Lower leg skin (tissue), 4 donors: ENCODE measurements around the gene MEIS3. TPM values are rescaled to one million over a fixed set of nuclear protein-coding genes. Genes with fewer than 3 reads are reported as not detected.
A peak's percentile ranks its signal among the peaks of the same experiment; 100 is the strongest.

Experiments used
- DNase-seq, 2 donors: peaks; one replicate each; pipeline ENCODE4 v3.0.0-alpha.2; 2019; ENCODE audit warnings: low spot score in 2 of 2
- H3K4me3 ChIP-seq: fragments of 200-600 bp; sonication (generic); 2 replicates; pipeline ENCODE4 v1.5.1; 2017; ENCODE audit warnings: mild to moderate bottlenecking, low read depth; ENCODE audit not compliant: poor library complexity, severe bottlenecking
- CTCF ChIP-seq, 3 donors: fragments of 450-650 bp; IDR thresholded peaks; one replicate each; pipeline ENCODE4 v1.5.1; 2016; ENCODE audit warnings: antibody characterized with exemption in 3 of 3, mild to moderate bottlenecking in 3 of 3, moderate library complexity in 2 of 3
- POLR2A ChIP-seq, 2 donors: fragments of 450-650 bp; IDR thresholded peaks; one replicate each; pipeline ENCODE4 v1.6.1; 2016 to 2017; ENCODE audit warnings: antibody characterized with exemption in 2 of 2, mild to moderate bottlenecking in 1 of 2, moderate library complexity in 1 of 2
- WGBS, 2 donors: methylation state at CpG; one replicate each; pipeline ENCODE4 v1.1.5; 2018; 5-methylcytosine and 5-hydroxymethylcytosine counted together
- intact Hi-C: fragments of 100-400 bp; cut with DNase I; formaldehyde crosslinking; loops from one replicate; pipeline ENCODE4 v1.15.0; 2023; ENCODE audit warnings: low total_unique reads
- total RNA-seq, 4 donors: library from RNA; depleted of rRNA; stranded (reverse); fragments of >200 nt; gene quantifications; one replicate each; pipeline ENCODE4 v1.1.0, GENCODE V29; 2016

The MEIS3 gene
- 1 to 10 TPM; 1.9 to 8.5 (median 4.6) TPM for total RNA-seq

GRCh38 chr19:47419030-47419783 lies at the start of gene MEIS3:
TSS of gene MEIS3 (minus strand) at chr19:47419527. CDS start at chr19:47419081, 446 bp downstream.
- intact Hi-C loops, result no loop called here
- H3K4me3 ChIP-seq, result peak within 1 kb of the TSS; percentile 19
- TF ChIP-seq POLR2A (IDR thresholded peaks at IDR 0.05) (no peak), CTCF (IDR thresholded peaks at IDR 0.05) (no peak)
- WGBS, 2 donors, result 0 to 4% methylated on average over 12 to 13 of the region's 70 CpGs
- DNase-seq, result no peak

GRCh38 chr19:47467914-47468313 lies 48.6 kb upstream of the MEIS3 start:
- intact Hi-C loops, result no loop called here
- H3K4me3 ChIP-seq, result no peak overlapping the region
- DNase-seq, result no peak
- TF ChIP-seq POLR2A (IDR thresholded peaks at IDR 0.05) (no peak), CTCF (IDR thresholded peaks at IDR 0.05) (no peak)
- WGBS, 2 donors, result 38 to 43% methylated on average over 9 of the region's 9 CpGs

GRCh38 chr19:47465957-47466356 lies 46.6 kb upstream of the MEIS3 start:
- DNase-seq, result no peak
- intact Hi-C loops, result no loop called here
- 82 to 89% methylated on average over 27 of the region's 27 CpGs for WGBS, 2 donors
- no peak for TF ChIP-seq POLR2A (IDR thresholded peaks at IDR 0.05)
- H3K4me3 ChIP-seq, result no peak overlapping the region

GRCh38 chr19:47464675-47465419 lies 45.5 kb upstream of the MEIS3 start:
- H3K4me3 ChIP-seq, result no peak overlapping the region
- intact Hi-C loops, result no loop called here
- no peak for TF ChIP-seq POLR2A (IDR thresholded peaks at IDR 0.05)
- no peak for TF ChIP-seq CTCF (IDR thresholded peaks at IDR 0.05)
- WGBS, 2 donors, result 59 to 62% methylated on average over 10 of the region's 10 CpGs
- no peak for DNase-seq

GRCh38 chr19:47461876-47462275 lies 42.5 kb upstream of the MEIS3 start:
- no peak for DNase-seq
- WGBS, 2 donors, result 84 to 86% methylated on average over 5 of the region's 5 CpGs
- no peak overlapping the region for H3K4me3 ChIP-seq
- intact Hi-C loops, result no loop called here
- TF ChIP-seq CTCF (IDR thresholded peaks at IDR 0.05), result no peak
- no peak for TF ChIP-seq POLR2A (IDR thresholded peaks at IDR 0.05)

- H3K4me3 ChIP-seq, result no peak overlapping the region
- 83 to 88% methylated on average over 14 of the region's 14 CpGs for WGBS, 2 donors
- TF ChIP-seq CTCF (IDR thresholded peaks at IDR 0.05) (no peak), POLR2A (IDR thresholded peaks at IDR 0.05) (no peak)
- intact Hi-C loops, result no loop called here
- no peak for DNase-seq
Observed at GRCh38 chr19:47459477-47459876, 40.1 kb upstream of the MEIS3 start.
